Endodermal cell (in vitro differentiated cells): ENCODE results near the gene ABRAXAS1. TPM values are rescaled to one million over a fixed set of nuclear protein-coding genes. Genes with fewer than 3 reads are reported as not detected.

Experiments used
- DNase-seq: peaks from one replicate; pipeline ENCODE4 v3.0.0-alpha.2; 2017
- H3K27ac ChIP-seq: 2 replicates; pipeline ENCODE4 v1.5.1; 2013; ENCODE audit warnings: mild to moderate bottlenecking, low read depth, low read length, moderate library complexity
- H3K27me3 ChIP-seq: 2 replicates; pipeline ENCODE4 v1.6.1; 2013; ENCODE audit warnings: mild to moderate bottlenecking, low read length, moderate library complexity; ENCODE audit not compliant: insufficient read depth, control insufficient read depth, poor library complexity, severe bottlenecking
- H3K36me3 ChIP-seq: 2 replicates; pipeline ENCODE4 v1.7.0; 2013; ENCODE audit warnings: mild to moderate bottlenecking, low read length, moderate library complexity; ENCODE audit not compliant: control insufficient read depth, insufficient read depth
- H3K4me1 ChIP-seq: one replicate; pipeline ENCODE4 v1.7.0; 2013; ENCODE audit warnings: low read length; ENCODE audit not compliant: control insufficient read depth, insufficient read depth
- H3K4me3 ChIP-seq: 2 replicates; pipeline ENCODE4 v1.5.1; 2013; ENCODE audit warnings: mild to moderate bottlenecking, low read length, moderate library complexity
- H3K9ac ChIP-seq: 2 replicates; pipeline ENCODE4 v1.6.1; 2013; ENCODE audit warnings: mild to moderate bottlenecking, low read length, moderate library complexity; ENCODE audit not compliant: poor library complexity, severe bottlenecking; ENCODE audit errors: extremely low read depth
- H3K9me3 ChIP-seq: 2 replicates; pipeline ENCODE4 v1.6.1; 2013; ENCODE audit warnings: mild to moderate bottlenecking, low read length, moderate library complexity; ENCODE audit not compliant: control insufficient read depth
- H3K27ac Mint-ChIP-seq: 2 replicates; pipeline ENCODE4 v1.8.0; 2020; ENCODE audit warnings: mixed read lengths
- H3K27me3 Mint-ChIP-seq: 2 replicates; pipeline ENCODE4 v1.8.0; 2021; ENCODE audit warnings: mild to moderate bottlenecking, mixed read lengths; ENCODE audit not compliant: insufficient read depth
- H3K36me3 Mint-ChIP-seq: 2 replicates; pipeline ENCODE4 v1.8.0; 2020; ENCODE audit warnings: low read depth, mixed read lengths
- H3K4me1 Mint-ChIP-seq: 2 replicates; pipeline ENCODE4 v1.8.0; 2020; ENCODE audit warnings: mixed read lengths
- H3K4me3 Mint-ChIP-seq: 2 replicates; pipeline ENCODE4 v1.8.0; 2020; ENCODE audit warnings: mild to moderate bottlenecking, moderate library complexity, mixed read lengths
- H3K9me3 Mint-ChIP-seq: 2 replicates; pipeline ENCODE4 v1.8.0; 2020; ENCODE audit warnings: mild to moderate bottlenecking, mixed read lengths
- CTCF ChIP-seq: fragments of 200-600 bp; sonication (generic); conservative IDR thresholded peaks from 2 replicates; pipeline ENCODE4 v1.5.0; 2021; ENCODE audit warnings: antibody characterized with exemption, mild to moderate bottlenecking
- WGBS, 2 experiments: methylation state at CpG; one replicate each; pipeline versions ENCODE4 v1.1.5 to v1.1.7; 2013; ENCODE audit warnings: missing lambda C conversion rate in 2 of 2, mixed read lengths in 1 of 2; ENCODE audit not compliant: insufficient coverage in 1 of 2, insufficient read length in 1 of 2; 5-methylcytosine and 5-hydroxymethylcytosine counted together
- long read RNA-seq, 4 experiments: library from polyadenylated mRNA in 2 of 4; library from RNA in 1 of 4; library from capped mRNA in 1 of 4; stranded (forward) in 3 of 4; unstranded in 1 of 4; transcript quantifications; one replicate each; pipeline ENCODE4 v2.0.0, GENCODE V29; 2020 to 2021; ENCODE audit warnings: inconsistent platforms in 1 of 4
- polyA plus RNA-seq, 2 experiments: library from polyadenylated mRNA; stranded (reverse); fragments of 50-300 nt; gene quantifications; one replicate each; pipeline ENCODE4 v1.2.3, GENCODE V29; 2013
- total RNA-seq, 2 donors: library from RNA; stranded (reverse); fragmentation: NEBNext Ultra II Directional in 1 of 2; extraction: Animal tissue kit (Norgen Biotek cat#: 25700) in 1 of 2; gene quantifications; 2 replicates in 1 of 2; 3 replicates in 1 of 2; pipeline ENCODE4 v1.2.1, GENCODE V29; 2021

ABRAXAS1 gene
- 10 to 100 TPM; 26.0 to 26.6 TPM for total RNA-seq
- polyA plus RNA-seq (2013, experiment 1 of 2) = 33.2 TPM
- 32.5 TPM for polyA plus RNA-seq (2013, experiment 2 of 2)
- long read RNA-seq, experiment 1, full-length matches to known transcripts = 7 of 15 reads
- long read RNA-seq, experiment 1, partial matches to known transcripts = 2 of 15 reads
- long read RNA-seq, experiment 1, other reads (novel, unspliced or antisense) = 6 of 15 reads
- long read RNA-seq, experiment 2, full-length matches to known transcripts = 23 of 40 reads
- long read RNA-seq, experiment 2, partial matches to known transcripts = 2 of 40 reads
- long read RNA-seq, experiment 2, other reads (novel, unspliced or antisense) = 15 of 40 reads
- long read RNA-seq, experiment 3, full-length matches to known transcripts = 137 of 210 reads
- long read RNA-seq, experiment 3, partial matches to known transcripts = 3 of 210 reads
- long read RNA-seq, experiment 3, other reads (novel, unspliced or antisense) = 70 of 210 reads
- long read RNA-seq, experiment 4, full-length matches to known transcripts = 22 of 49 reads
- long read RNA-seq, experiment 4, partial matches to known transcripts = 1 of 49 reads
- long read RNA-seq, experiment 4, other reads (novel, unspliced or antisense) = 26 of 49 reads

GRCh38 chr4:83484500-83485461 is at the start of gene ABRAXAS1:
ABRAXAS1 (minus strand) TSS chr4:83485100; CDS start chr4:83485072, 28 bp downstream.
- no peak for TF ChIP-seq CTCF
- peak within 1 kb of the TSS; percentile 79 for H3K4me3 Mint-ChIP-seq
- H3K9ac ChIP-seq = peak within 1 kb of the TSS; percentile 57
- H3K9me3 Mint-ChIP-seq = no peaks in the 10 kb centered on the region
- peaks cover 2% of the 10 kb centered on the region for H3K36me3 Mint-ChIP-seq
- no peaks in the 10 kb centered on the region for H3K9me3 ChIP-seq
- H3K27ac ChIP-seq = peak within 1 kb of the TSS; percentile 80
- H3K27ac Mint-ChIP-seq = peak within 1 kb of the TSS; percentile 88
- DNase-seq = peak; percentile 98
- 2 to 6% methylated on average over 16 to 93 of the region's 93 CpGs for WGBS, 2 experiments
- H3K4me1 Mint-ChIP-seq = peaks cover 11% of the 10 kb centered on the region
- peak within 1 kb of the TSS; percentile 97 for H3K4me3 ChIP-seq
- H3K4me1 ChIP-seq = no peaks in the 10 kb centered on the region
- H3K36me3 ChIP-seq = peaks cover 5% of the 10 kb centered on the region
- H3K27me3 Mint-ChIP-seq = peaks cover 13% of the 10 kb centered on the region
- H3K27me3 ChIP-seq = no peaks in the 10 kb centered on the region

DNA sequence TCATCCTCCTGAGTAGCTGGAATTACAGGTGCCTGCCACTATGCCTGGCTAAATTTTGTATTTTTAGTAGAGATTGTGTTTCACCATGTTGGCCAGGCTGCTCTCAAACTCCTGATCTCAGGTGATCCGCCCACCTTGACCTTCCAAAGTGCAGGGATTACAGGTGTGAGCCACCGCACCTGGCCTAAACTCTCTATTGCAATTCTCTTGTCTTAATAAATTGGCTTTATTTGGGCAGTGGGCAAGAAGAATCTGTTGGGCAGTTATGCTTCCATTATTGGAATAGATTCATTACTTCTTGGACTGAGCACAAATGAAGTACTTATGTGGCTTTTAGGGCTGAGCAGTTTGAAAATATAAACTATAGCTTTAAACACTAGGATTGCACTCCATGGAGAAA is 42.8 kb upstream of the ABRAXAS1 start:
- H3K9me3 Mint-ChIP-seq = peaks cover 24% of the 10 kb centered on the region
- 91 to 100% methylated on average over 1 to 2 of the region's 2 CpGs for WGBS, 2 experiments
- peaks cover 3% of the 10 kb centered on the region for H3K36me3 Mint-ChIP-seq
- H3K4me1 Mint-ChIP-seq = no peaks in the 10 kb centered on the region
- Histone ChIP-seq H3K4me1 (no peaks in the 10 kb centered on the region), H3K27me3 (peaks cover 8% of the 10 kb centered on the region), H3K4me3 (no peak overlapping the region), H3K27ac (no peak overlapping the region), H3K9ac (no peak overlapping the region), H3K9me3 (peaks cover 17% of the 10 kb centered on the region), H3K36me3 (no peaks in the 10 kb centered on the region)
- no peak overlapping the region for H3K27ac Mint-ChIP-seq
- no peak for DNase-seq
- TF ChIP-seq CTCF = no peak
- H3K27me3 Mint-ChIP-seq = peaks cover 9% of the 10 kb centered on the region
- H3K4me3 Mint-ChIP-seq = no peak overlapping the region

GRCh38 chr4:83522239-83522638 is 37.3 kb upstream of the ABRAXAS1 start:
- peaks cover 3% of the 10 kb centered on the region for H3K36me3 Mint-ChIP-seq
- 87 to 90% methylated on average over 2 to 3 of the region's 3 CpGs for WGBS, 2 experiments
- Histone ChIP-seq H3K36me3 (no peaks in the 10 kb centered on the region), H3K4me3 (no peak overlapping the region), H3K4me1 (no peaks in the 10 kb centered on the region), H3K9ac (no peak overlapping the region), H3K9me3 (peaks cover 8% of the 10 kb centered on the region), H3K27me3 (no peaks in the 10 kb centered on the region), H3K27ac (no peak overlapping the region)
- peaks cover 18% of the 10 kb centered on the region for H3K9me3 Mint-ChIP-seq
- H3K27ac Mint-ChIP-seq = no peak overlapping the region
- H3K4me3 Mint-ChIP-seq = no peak overlapping the region
- H3K4me1 Mint-ChIP-seq = no peaks in the 10 kb centered on the region
- peaks cover 2% of the 10 kb centered on the region for H3K27me3 Mint-ChIP-seq
- no peak for DNase-seq
- TF ChIP-seq CTCF = no peak
